Small intestine (tissue), 7 donors: Measurements from ENCODE around the gene OR13F1. TPM values are rescaled to one million over a fixed set of nuclear protein-coding genes. Genes with fewer than 3 reads are reported as not detected.
"Not testable (repeated sequence)": the region's sequence is repeated elsewhere in the genome, so short reads cannot be mapped to it uniquely, and the experiment has no call there.

Source experiments
- DNase-seq, 2 donors: peaks; one replicate each; pipeline versions ENCODE4 v3.0.0 to v3.0.0-alpha.2; 2013
- FAIRE-seq: peaks from 2 replicates; lab custom pipeline; 2012; peaks lifted over from hg19 to GRCh38; lab: Jason Lieb, UNC
- H3K27ac ChIP-seq, 3 donors: one replicate each; pipeline ENCODE4 v1.5.1; 2013; ENCODE audit warnings: low read length in 2 of 3, mild to moderate bottlenecking in 2 of 3, control low read depth in 1 of 3, inconsistent platforms in 1 of 3, low read depth in 1 of 3, moderate library complexity in 1 of 3
- H3K27me3 ChIP-seq, 3 donors: one replicate each; pipeline ENCODE4 v1.6.1; 2013; ENCODE audit warnings: low read length in 3 of 3, inconsistent platforms in 1 of 3; ENCODE audit not compliant: control insufficient read depth in 3 of 3, insufficient read depth in 3 of 3
- H3K36me3 ChIP-seq, 3 donors: one replicate each; pipeline ENCODE4 v1.6.1; 2013; ENCODE audit warnings: low read length in 3 of 3, inconsistent platforms in 1 of 3, low read depth in 1 of 3, mild to moderate bottlenecking in 1 of 3, moderate library complexity in 1 of 3; ENCODE audit not compliant: control insufficient read depth in 3 of 3, insufficient read depth in 2 of 3
- H3K4me1 ChIP-seq, 3 donors: one replicate each; pipeline ENCODE4 v1.6.1; 2013; ENCODE audit warnings: low read length in 2 of 3, inconsistent platforms in 1 of 3, low read depth in 1 of 3, mild to moderate bottlenecking in 1 of 3, moderate library complexity in 1 of 3; ENCODE audit not compliant: control insufficient read depth in 3 of 3, insufficient read depth in 2 of 3
- H3K4me3 ChIP-seq, 3 donors: one replicate each; pipeline ENCODE4 v1.5.1; 2013; ENCODE audit warnings: low read length in 3 of 3, control low read depth in 1 of 3, inconsistent platforms in 1 of 3, low read depth in 1 of 3, mild to moderate bottlenecking in 1 of 3, moderate library complexity in 1 of 3
- H3K9me3 ChIP-seq, 2 donors: one replicate each; pipeline ENCODE4 v1.6.1; 2013; ENCODE audit warnings: low read depth in 1 of 2, low read length in 1 of 2; ENCODE audit not compliant: control insufficient read depth in 2 of 2, insufficient read depth in 1 of 2
- WGBS, 3 donors: extraction: QIAGEN DNeasy Blood & Tissue Kit; methylation state at CpG; one replicate each; pipeline ENCODE4 v1.1.7; 2013; 5-methylcytosine and 5-hydroxymethylcytosine counted together
- polyA plus RNA-seq, 4 donors: library from polyadenylated mRNA; stranded (reverse) in 3 of 4; unstranded in 1 of 4; fragments of 200-250 nt in 3 of 4; fragments of 120-200 nt in 1 of 4; gene quantifications; one replicate each; pipeline versions ENCODE4 v1.2.1 to v1.2.3, GENCODE V29; 2013
- donor health status: healthy with polysubstance abuse.
- donor health status: control.
- donor health status: control.
- donor health status: Bipolar disorder and iron deficiency.
- donor health status: healthy.

Gene OR13F1
- polyA plus RNA-seq, 4 donors: not detected

DNA sequence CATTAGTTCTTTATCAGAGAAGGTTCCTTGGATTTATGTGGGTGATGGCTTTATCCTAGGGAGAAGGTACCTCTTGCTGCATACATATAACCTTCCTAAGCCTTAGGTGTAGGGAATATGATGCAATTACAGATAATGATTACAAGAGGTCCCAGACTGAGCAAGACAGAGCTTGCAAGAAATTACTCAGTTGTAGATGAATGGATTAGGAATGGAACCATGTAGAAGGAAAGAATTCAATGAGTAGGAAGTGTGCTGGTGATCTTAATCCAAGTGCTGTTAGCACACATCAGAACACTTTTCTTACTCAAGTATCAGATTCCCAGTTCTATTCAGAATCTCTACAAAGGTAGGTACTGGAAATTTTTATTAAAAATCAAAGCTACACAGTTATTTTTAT lies 2.5 kb downstream of the OR13F1 start:
- H3K9me3 ChIP-seq: no peaks in the 10 kb centered on the region
- H3K4me1 ChIP-seq: no peaks in the 10 kb centered on the region
- no peak overlapping the region for H3K4me3 ChIP-seq
- DNase-seq (no peak), FAIRE-seq (no peak)
- H3K36me3 ChIP-seq: no peaks in the 10 kb centered on the region
- H3K27me3 ChIP-seq: no peaks in the 10 kb centered on the region
- no peak overlapping the region for H3K27ac ChIP-seq

DNA sequence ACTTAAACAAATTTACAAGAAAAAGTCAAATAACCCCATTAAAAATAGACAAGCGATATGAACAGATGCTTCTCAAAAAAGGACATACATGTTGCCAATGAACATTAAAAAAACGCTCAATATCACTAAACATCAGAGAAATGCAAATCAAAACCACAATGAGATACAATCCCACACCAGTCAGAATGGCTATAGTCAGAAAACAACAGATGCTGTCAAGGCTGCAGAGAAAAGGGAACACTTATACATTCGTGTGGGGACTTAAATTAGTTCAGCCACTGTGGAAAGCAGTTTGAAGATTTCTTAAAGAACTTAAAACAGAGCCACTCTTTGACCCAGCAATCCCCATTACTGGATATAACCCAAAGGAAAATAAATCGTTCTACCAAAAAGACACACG lies 10.8 kb downstream of the OR13F1 start:
- DNase-seq (no peak), FAIRE-seq (no peak)
- no peak overlapping the region for H3K4me3 ChIP-seq
- H3K36me3 ChIP-seq: no peaks in the 10 kb centered on the region
- 68 to 74% (median 74%) methylated on average over 5 of the region's 5 CpGs for WGBS, 3 donors
- no peaks in the 10 kb centered on the region for H3K9me3 ChIP-seq
- no peaks in the 10 kb centered on the region for H3K27me3 ChIP-seq
- H3K27ac ChIP-seq: no peak overlapping the region
- no peaks in the 10 kb centered on the region for H3K4me1 ChIP-seq

- H3K36me3 ChIP-seq, FAIRE-seq, H3K4me1 ChIP-seq, H3K9me3 ChIP-seq, H3K27ac ChIP-seq, H3K4me3 ChIP-seq, DNase-seq, H3K27me3 ChIP-seq: not testable (repeated sequence)
- 72 to 79% (median 74%) methylated on average over 10 of the region's 10 CpGs for WGBS, 3 donors
Observed at GRCh38 chr9:104520241-104520640, 16.2 kb downstream of the OR13F1 start.

DNA sequence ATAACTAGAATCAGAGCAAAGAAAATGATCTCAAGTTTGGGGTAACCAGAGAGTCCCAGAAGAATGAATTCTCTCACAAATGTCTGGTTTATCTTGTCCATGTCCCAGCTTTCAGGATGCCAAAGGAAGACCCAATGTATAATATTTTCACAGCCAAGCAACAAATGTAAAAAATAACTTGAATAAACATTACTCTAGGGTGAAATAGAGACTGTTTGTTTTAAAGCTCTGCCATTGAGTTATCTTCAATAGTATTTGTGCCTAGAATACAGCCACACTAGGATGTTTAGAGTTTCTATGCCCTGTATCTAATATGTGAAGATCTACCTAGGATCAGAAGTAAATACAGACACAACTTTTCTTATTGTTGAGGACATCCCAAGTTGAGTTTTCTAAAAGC lies 23.0 kb downstream of the OR13F1 start, which contains the start of gene OR13C4:
TSS of gene OR13C4 (minus strand) at position 101 of the 400 bp plus-strand sequence. CDS start at position 101, 0 bp downstream.
- DNase-seq (no peak), FAIRE-seq (no peak)
- no peaks in the 10 kb centered on the region for H3K36me3 ChIP-seq
- no peak within 1 kb of the TSS for H3K4me3 ChIP-seq
- no peaks in the 10 kb centered on the region for H3K4me1 ChIP-seq
- peaks cover 2 to 4% of the 10 kb centered on the region in 2 donors for H3K9me3 ChIP-seq
- H3K27me3 ChIP-seq: no peaks in the 10 kb centered on the region
- no peak within 1 kb of the TSS for H3K27ac ChIP-seq

DNA sequence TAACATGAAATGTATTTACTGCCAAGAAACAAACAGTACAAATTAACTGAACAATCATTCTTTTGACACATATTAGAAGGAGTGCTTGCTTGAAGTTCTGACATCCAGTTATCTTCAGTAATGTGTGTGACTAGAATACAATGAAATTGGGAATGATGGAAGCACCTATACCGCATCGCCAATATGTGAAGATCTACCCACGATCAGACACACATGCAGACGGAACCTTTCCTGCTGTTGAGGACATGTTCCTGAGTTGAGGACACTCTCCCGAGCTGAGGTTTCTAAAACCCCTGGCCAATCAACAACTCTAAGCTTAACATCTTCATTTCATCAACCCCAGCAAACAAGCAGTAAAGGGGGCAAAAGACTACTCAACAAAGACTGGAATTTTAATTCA lies 32.7 kb downstream of the OR13F1 start, which contains the start of gene OR13C3:
TSS of gene OR13C3 (minus strand) at position 101 of the 400 bp plus-strand sequence. CDS start 133 bp downstream, outside the sequence.
- no peaks in the 10 kb centered on the region for H3K9me3 ChIP-seq
- no peaks in the 10 kb centered on the region for H3K36me3 ChIP-seq
- no peak within 1 kb of the TSS for H3K27ac ChIP-seq
- no peak within 1 kb of the TSS for H3K4me3 ChIP-seq
- DNase-seq (no peak), FAIRE-seq (no peak)
- 92 to 93% (median 92%) methylated on average over 5 of the region's 5 CpGs for WGBS, 3 donors
- no peaks in the 10 kb centered on the region for H3K4me1 ChIP-seq
- H3K27me3 ChIP-seq: no peaks in the 10 kb centered on the region

- Histone ChIP-seq H3K4me1 (no peaks in the 10 kb centered on the region), H3K27me3 (no peaks in the 10 kb centered on the region), H3K4me3 (no peak overlapping the region), H3K27ac (no peak overlapping the region), H3K9me3 (no peaks in the 10 kb centered on the region), H3K36me3 (no peaks in the 10 kb centered on the region)
- no peak for DNase-seq
- FAIRE-seq: no peak
- WGBS, 3 donors: 27 to 43% (median 29%) methylated on average over 1 of the region's 1 CpG
Observed at GRCh38 chr9:104539275-104539674, 35.2 kb downstream of the OR13F1 start.

GRCh38 chr9:104544644-104545043 lies 40.6 kb downstream of the OR13F1 start:
- WGBS, 3 donors: 81 to 85% (median 85%) methylated on average over 4 of the region's 4 CpGs
- Histone ChIP-seq H3K9me3 (no peaks in the 10 kb centered on the region), H3K27me3 (no peaks in the 10 kb centered on the region), H3K27ac (no peak overlapping the region), H3K4me3 (no peak overlapping the region), H3K36me3 (no peaks in the 10 kb centered on the region), H3K4me1 (no peaks in the 10 kb centered on the region)
- FAIRE-seq (no peak), DNase-seq (no peak)

DNA sequence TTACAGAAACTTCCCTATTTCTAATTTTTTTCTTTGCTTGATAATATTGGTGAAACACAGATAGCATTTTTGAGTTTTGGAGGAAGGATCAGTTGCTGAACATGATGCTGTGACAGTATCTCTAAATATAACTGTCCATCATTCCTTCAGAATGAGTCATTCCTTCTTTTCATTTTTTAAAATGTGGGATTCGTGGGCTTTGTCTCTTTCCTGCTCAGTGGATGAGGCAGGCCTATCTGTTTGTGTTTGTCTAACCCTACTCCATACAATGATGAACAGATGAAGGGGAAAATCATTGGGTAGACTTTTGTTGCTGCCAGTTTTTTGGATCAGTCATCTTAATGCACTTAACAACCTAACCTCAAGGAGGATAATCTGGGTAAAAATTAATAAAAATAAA lies 49.2 kb downstream of the OR13F1 start:
- H3K4me1 ChIP-seq: no peaks in the 10 kb centered on the region
- no peak overlapping the region for H3K4me3 ChIP-seq
- DNase-seq (no peak), FAIRE-seq (no peak)
- no peaks in the 10 kb centered on the region for H3K27me3 ChIP-seq
- peaks cover 0 to 7% of the 10 kb centered on the region in 2 donors for H3K9me3 ChIP-seq
- H3K36me3 ChIP-seq: no peaks in the 10 kb centered on the region
- 7 to 31% (median 12%) methylated on average over 1 of the region's 1 CpG for WGBS, 3 donors
- no peak overlapping the region for H3K27ac ChIP-seq
